B cell (primary cell): ENCODE data around the gene TRAF5.

ENCODE experiments used
- CTCF ChIP-seq: fragments of 200-600 bp; IDR thresholded peaks from one replicate; pipeline ENCODE4 v1.8.0; 2022; ENCODE audit warnings: antibody characterized with exemption, mild to moderate bottlenecking
- EZH2 ChIP-seq: IDR thresholded peaks from 2 replicates; pipeline ENCODE4 v1.6.1; 2012; ENCODE audit warnings: borderline replicate concordance, low read depth, mild to moderate bottlenecking, moderate library complexity, low read length; ENCODE audit not compliant: insufficient read depth, poor library complexity, severe bottlenecking

- TF ChIP-seq CTCF (no peak), EZH2 (no peak)
These were observed 85.0 kb downstream of the TRAF5 start for GRCh38 chr1:211411639-211412038.
